Activated naive CD8-positive, alpha-beta T cell (primary cell): ENCODE measurements around the gene SNRPF.
"Not testable (repeated sequence)": the region's sequence is repeated elsewhere in the genome, so short reads cannot be mapped to it uniquely, and the experiment has no call there.

Experiments
- H3K27ac Mint-ChIP-seq: one replicate; pipeline ENCODE4 v1.8.0; 2021; ENCODE audit warnings: mixed read lengths
- H3K27me3 Mint-ChIP-seq: one replicate; pipeline ENCODE4 v1.8.0; 2021; ENCODE audit warnings: mixed read lengths
- H3K36me3 Mint-ChIP-seq: one replicate; pipeline ENCODE4 v1.8.0; 2021; ENCODE audit warnings: mixed read lengths
- H3K4me1 Mint-ChIP-seq: one replicate; pipeline ENCODE4 v1.8.0; 2021; ENCODE audit warnings: low read depth, mixed read lengths
- H3K4me3 Mint-ChIP-seq: one replicate; pipeline ENCODE4 v1.8.0; 2021; ENCODE audit warnings: mild to moderate bottlenecking, mixed read lengths
- H3K9me3 Mint-ChIP-seq: one replicate; pipeline ENCODE4 v1.8.0; 2021; ENCODE audit warnings: low read depth, mixed read lengths

Gene SNRPF

GRCh38 chr12:95842426-95842825, 16.3 kb upstream of the SNRPF start:
- not testable (repeated sequence) for H3K27ac Mint-ChIP-seq, H3K4me3 Mint-ChIP-seq, H3K36me3 Mint-ChIP-seq, H3K4me1 Mint-ChIP-seq, H3K9me3 Mint-ChIP-seq
- peaks cover 11% of the 10 kb centered on the region for H3K27me3 Mint-ChIP-seq

DNA sequence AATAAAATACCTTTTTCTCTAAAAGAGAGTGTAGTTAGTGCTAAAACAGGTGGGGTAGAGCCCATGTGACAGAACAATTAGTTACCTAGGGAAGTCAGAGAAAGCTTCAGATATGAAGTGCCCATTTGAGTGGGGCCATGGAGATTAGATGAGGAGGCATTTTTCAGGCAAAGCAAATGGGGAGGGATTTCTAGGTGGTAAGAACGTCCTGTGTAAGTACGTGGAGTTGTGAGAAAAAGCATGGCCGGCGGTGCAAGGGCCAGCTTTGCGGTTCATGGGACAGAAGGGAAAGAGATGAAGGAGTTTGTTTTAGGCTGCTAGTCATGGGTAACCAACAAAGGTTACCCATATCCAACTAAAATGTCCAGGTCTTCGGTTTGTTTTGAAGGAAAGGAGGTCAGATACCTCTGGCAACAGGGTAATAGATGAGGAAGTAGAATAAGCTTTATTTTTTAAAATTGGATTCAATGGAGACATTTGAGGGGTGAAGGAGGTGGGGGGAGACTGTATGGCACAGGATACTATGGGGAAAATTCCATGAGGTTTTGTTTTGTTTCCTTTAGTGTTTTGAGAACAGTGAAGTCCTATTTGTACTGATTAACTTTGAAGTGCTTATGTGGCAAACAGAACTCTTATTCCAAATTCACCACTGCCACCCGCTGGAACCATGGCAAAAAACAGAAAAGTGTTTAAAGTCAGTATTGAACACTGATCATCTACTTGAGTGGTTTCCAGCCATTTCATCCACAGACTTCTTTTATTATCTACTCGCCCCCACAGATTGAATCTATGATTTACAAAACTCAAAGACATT, 10.0 kb upstream of the SNRPF start:
- Mint-ChIP-seq H3K27me3 (peaks cover 9% of the 10 kb centered on the region), H3K9me3 (no peaks in the 10 kb centered on the region), H3K27ac (no peak overlapping the region), H3K4me3 (no peak overlapping the region), H3K36me3 (no peaks in the 10 kb centered on the region), H3K4me1 (peaks cover 4% of the 10 kb centered on the region)

- Mint-ChIP-seq H3K27me3 (peaks cover 1% of the 10 kb centered on the region), H3K27ac (no peak overlapping the region), H3K4me3 (no peak overlapping the region), H3K9me3 (no peaks in the 10 kb centered on the region), H3K36me3 (no peaks in the 10 kb centered on the region), H3K4me1 (peaks cover 8% of the 10 kb centered on the region)
Measured at GRCh38 chr12:95851606-95852005, 7.1 kb upstream of the SNRPF start.

GRCh38 chr12:95852133-95852532, 6.6 kb upstream of the SNRPF start:
- Mint-ChIP-seq H3K27me3 (peaks cover 1% of the 10 kb centered on the region), H3K36me3 (no peaks in the 10 kb centered on the region), H3K9me3 (no peaks in the 10 kb centered on the region), H3K4me1 (peaks cover 8% of the 10 kb centered on the region), H3K27ac (no peak overlapping the region), H3K4me3 (no peak overlapping the region)

GRCh38 chr12:95857156-95857555, 1.6 kb upstream of the SNRPF start:
- H3K9me3 Mint-ChIP-seq = no peaks in the 10 kb centered on the region
- peaks cover 20% of the 10 kb centered on the region for H3K4me1 Mint-ChIP-seq
- peaks cover 9% of the 10 kb centered on the region for H3K36me3 Mint-ChIP-seq
- H3K27me3 Mint-ChIP-seq = peaks cover 6% of the 10 kb centered on the region
- H3K4me3 Mint-ChIP-seq = no peak overlapping the region
- H3K27ac Mint-ChIP-seq = no peak overlapping the region

DNA sequence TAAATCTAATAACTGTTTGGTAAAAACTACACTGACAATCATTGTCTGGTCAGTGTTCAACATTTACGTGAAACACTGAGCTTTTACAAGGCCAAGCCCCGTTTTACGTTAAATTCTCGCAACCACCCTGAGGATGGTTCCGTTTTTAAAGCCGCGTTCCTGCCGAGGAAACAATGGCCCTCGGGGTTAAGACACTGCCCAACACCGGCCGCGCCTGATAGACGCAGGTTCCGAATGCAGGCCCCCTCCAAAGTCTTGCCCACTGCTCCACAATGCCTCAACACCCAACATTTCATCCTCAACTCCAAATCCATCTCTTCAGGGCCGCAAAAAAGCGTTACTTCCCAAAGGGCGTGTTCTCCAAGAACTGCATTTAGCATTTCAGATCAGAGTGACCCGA, 953 bp upstream of the SNRPF start:
- H3K9me3 Mint-ChIP-seq = no peaks in the 10 kb centered on the region
- H3K4me1 Mint-ChIP-seq = peaks cover 22% of the 10 kb centered on the region
- no peak overlapping the region for H3K27ac Mint-ChIP-seq
- peaks cover 11% of the 10 kb centered on the region for H3K36me3 Mint-ChIP-seq
- no peak overlapping the region for H3K4me3 Mint-ChIP-seq
- H3K27me3 Mint-ChIP-seq = peaks cover 6% of the 10 kb centered on the region

- no peaks in the 10 kb centered on the region for H3K9me3 Mint-ChIP-seq
- peaks cover 31% of the 10 kb centered on the region for H3K4me1 Mint-ChIP-seq
- H3K36me3 Mint-ChIP-seq = peaks cover 21% of the 10 kb centered on the region
- H3K4me3 Mint-ChIP-seq = no peak overlapping the region
- H3K27me3 Mint-ChIP-seq = peaks cover 6% of the 10 kb centered on the region
- H3K27ac Mint-ChIP-seq = no peak overlapping the region
Measured at GRCh38 chr12:95859344-95859816, 628 bp downstream of the SNRPF start.

DNA sequence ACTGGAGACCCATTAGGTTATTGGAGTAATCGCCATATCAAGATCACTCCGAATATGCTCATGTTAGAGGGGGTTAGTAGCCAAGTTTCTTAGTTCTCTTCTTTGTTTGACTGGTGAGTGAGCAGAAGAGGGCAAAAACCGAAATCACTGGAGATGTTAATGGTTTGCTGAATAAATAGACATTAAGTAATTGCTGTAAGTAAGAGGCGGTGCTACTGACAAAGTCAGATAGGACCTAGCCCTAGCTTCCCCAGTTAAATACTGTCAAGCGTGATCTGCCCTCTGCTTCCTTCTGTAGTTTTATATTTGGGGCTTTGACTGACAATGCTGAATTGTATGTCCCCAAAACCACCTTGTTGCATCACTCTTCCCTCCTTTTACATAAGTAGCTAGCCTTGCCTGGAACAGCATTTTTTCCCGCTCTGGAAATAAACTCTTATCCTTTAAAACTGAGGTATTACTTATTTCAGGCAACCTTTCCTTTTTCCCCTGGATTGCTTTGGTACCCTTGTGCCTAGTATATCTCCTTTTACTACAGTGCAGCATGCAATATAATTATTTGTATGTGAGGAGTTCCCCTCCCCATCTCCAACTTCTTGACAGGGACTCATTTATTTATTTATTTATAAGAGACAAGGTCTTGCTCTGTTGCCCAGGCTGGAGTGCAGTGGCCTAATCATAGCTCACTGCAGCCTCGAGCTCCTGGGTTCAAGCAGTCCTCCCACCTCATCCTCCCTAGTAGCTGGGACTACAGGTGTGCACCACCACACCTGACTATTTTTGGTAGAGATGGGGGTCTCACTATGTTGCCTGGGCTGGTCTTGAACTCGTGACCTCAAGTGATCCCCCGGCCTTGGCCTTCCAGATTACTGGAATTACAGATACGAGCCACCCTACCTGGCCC, 1.4 kb downstream of the SNRPF start:
- H3K27me3 Mint-ChIP-seq = peaks cover 6% of the 10 kb centered on the region
- no peaks in the 10 kb centered on the region for H3K9me3 Mint-ChIP-seq
- no peak overlapping the region for H3K4me3 Mint-ChIP-seq
- H3K27ac Mint-ChIP-seq = no peak overlapping the region
- peaks cover 21% of the 10 kb centered on the region for H3K36me3 Mint-ChIP-seq
- H3K4me1 Mint-ChIP-seq = peaks cover 27% of the 10 kb centered on the region

- Mint-ChIP-seq H3K4me1 (peaks cover 27% of the 10 kb centered on the region), H3K36me3 (peaks cover 21% of the 10 kb centered on the region), H3K27me3 (peaks cover 6% of the 10 kb centered on the region)
Measured at GRCh38 chr12:95862038-95862437, 3.3 kb downstream of the SNRPF start.

DNA sequence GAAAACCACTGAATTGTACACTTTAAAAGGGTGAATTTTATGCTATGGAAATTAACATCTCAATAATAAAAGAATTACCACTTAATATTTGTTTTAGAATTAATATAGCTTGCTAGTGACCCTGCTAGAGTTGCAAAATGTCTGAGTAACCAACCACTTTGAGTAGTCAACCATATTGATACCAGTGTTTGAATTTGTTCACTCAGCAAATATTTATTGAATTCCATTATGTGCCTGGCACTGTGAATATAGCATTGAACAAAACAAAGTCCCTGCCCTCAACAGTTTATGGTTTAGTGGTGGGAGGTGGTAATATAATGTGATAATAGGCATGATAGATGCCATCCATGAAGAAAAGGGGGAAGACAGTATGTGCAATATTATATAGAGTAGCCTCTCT, 4.6 kb downstream of the SNRPF start:
- H3K4me3 Mint-ChIP-seq = no peak overlapping the region
- peaks cover 21% of the 10 kb centered on the region for H3K36me3 Mint-ChIP-seq
- H3K27ac Mint-ChIP-seq = no peak overlapping the region
- peaks cover 24% of the 10 kb centered on the region for H3K4me1 Mint-ChIP-seq
- H3K27me3 Mint-ChIP-seq = no peaks in the 10 kb centered on the region
- H3K9me3 Mint-ChIP-seq = no peaks in the 10 kb centered on the region

More at GRCh38 chr12:95862038-95862437, 3.3 kb downstream of the SNRPF start:
- no peaks in the 10 kb centered on the region for H3K9me3 Mint-ChIP-seq
- H3K4me3 Mint-ChIP-seq = peak overlapping the region; percentile 10
- no peak overlapping the region for H3K27ac Mint-ChIP-seq

- no peak overlapping the region for H3K4me3 Mint-ChIP-seq
- H3K36me3 Mint-ChIP-seq = peaks cover 21% of the 10 kb centered on the region
- H3K27ac Mint-ChIP-seq = no peak overlapping the region
- peaks cover 6% of the 10 kb centered on the region for H3K4me1 Mint-ChIP-seq
- H3K9me3 Mint-ChIP-seq = no peaks in the 10 kb centered on the region
- H3K27me3 Mint-ChIP-seq = no peaks in the 10 kb centered on the region
Measured at GRCh38 chr12:95870897-95871296, 12.1 kb downstream of the SNRPF start.

DNA sequence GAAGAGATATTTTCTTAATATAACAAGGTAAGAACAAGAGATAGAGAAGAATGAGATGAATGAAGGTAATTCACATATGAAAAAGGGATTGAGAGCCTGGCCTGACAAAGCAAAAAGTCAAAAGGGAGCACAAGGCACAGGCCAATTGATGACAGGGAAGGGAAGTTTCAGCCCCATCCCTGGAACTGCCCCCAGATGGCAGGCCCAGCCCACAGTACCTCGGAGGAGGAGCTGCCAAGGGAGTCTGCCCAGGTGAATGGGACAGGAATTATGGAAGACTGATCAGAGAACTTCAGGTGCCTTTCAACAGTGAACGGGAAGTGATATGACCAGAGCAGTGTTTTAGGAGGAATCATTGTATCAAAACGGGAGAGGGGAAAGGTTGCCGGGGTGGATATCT, 15.7 kb downstream of the SNRPF start:
- H3K4me3 Mint-ChIP-seq = no peak overlapping the region
- H3K4me1 Mint-ChIP-seq = peaks cover 1% of the 10 kb centered on the region
- H3K9me3 Mint-ChIP-seq = no peaks in the 10 kb centered on the region
- H3K27me3 Mint-ChIP-seq = no peaks in the 10 kb centered on the region
- no peak overlapping the region for H3K27ac Mint-ChIP-seq
- peaks cover 15% of the 10 kb centered on the region for H3K36me3 Mint-ChIP-seq

DNA sequence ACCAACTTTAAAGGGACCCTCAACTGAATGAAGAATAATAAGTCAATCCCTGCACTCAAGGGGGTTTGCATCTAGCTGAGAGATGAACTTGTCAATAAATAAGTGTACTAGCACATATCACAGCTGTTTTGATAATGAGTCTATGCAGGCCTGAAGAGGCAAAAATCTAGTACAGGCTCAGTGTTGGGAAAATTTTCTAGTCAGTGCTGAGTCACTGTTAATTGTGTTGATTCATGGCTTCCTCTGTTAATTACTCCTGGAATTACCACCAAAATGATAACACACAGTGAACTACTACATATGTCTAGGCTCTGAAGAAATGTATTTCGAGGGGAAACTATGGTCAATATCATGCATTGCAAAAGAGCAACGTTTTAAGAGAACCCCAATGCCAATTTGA, 18.9 kb downstream of the SNRPF start:
- H3K4me3 Mint-ChIP-seq = no peak overlapping the region
- no peak overlapping the region for H3K27ac Mint-ChIP-seq
- H3K9me3 Mint-ChIP-seq = no peaks in the 10 kb centered on the region
- no peaks in the 10 kb centered on the region for H3K4me1 Mint-ChIP-seq
- H3K27me3 Mint-ChIP-seq = no peaks in the 10 kb centered on the region
- peaks cover 11% of the 10 kb centered on the region for H3K36me3 Mint-ChIP-seq

DNA sequence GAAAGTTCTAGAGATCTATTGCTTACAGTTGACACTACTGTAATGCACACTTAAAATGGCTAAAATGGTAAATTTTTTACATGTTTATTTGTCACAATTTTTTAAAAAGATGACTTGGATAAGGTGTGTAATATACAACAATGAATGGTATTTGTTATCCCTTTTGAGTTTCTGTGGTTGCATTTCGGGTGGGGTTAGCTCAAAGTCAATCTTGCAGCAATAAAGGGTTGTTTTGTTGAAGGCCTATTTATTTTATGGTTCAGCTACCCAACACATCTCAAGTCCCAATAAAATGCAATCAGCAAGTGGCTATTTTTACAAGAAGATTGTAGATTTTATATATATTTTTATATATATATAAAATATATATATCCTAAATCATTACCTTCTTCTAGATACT, 22.1 kb downstream of the SNRPF start:
- H3K4me3 Mint-ChIP-seq = no peak overlapping the region

GRCh38 chr12:95881331-95881955, 22.7 kb downstream of the SNRPF start:
- no peak overlapping the region for H3K27ac Mint-ChIP-seq
- H3K4me1 Mint-ChIP-seq = no peaks in the 10 kb centered on the region
- H3K27me3 Mint-ChIP-seq = no peaks in the 10 kb centered on the region
- no peaks in the 10 kb centered on the region for H3K9me3 Mint-ChIP-seq
- peaks cover 2% of the 10 kb centered on the region for H3K36me3 Mint-ChIP-seq
- H3K4me3 Mint-ChIP-seq = no peak overlapping the region

More for the DNA sequence above, 22.1 kb downstream of the SNRPF start:
- H3K36me3 Mint-ChIP-seq = peaks cover 2% of the 10 kb centered on the region
- H3K4me1 Mint-ChIP-seq = no peaks in the 10 kb centered on the region
- H3K27me3 Mint-ChIP-seq = no peaks in the 10 kb centered on the region
- no peaks in the 10 kb centered on the region for H3K9me3 Mint-ChIP-seq
- no peak overlapping the region for H3K27ac Mint-ChIP-seq
